ENCODE results near the gene TTLL13. TPM values are rescaled to one million over a fixed set of nuclear protein-coding genes. Genes with fewer than 3 reads are reported as not detected.
"Not testable (repeated sequence)": the region's sequence is repeated elsewhere in the genome, so short reads cannot be mapped to it uniquely, and the experiment has no call there.

TTLL13 gene
- total RNA-seq, 1 donor from 2014 or later: 0.65 TPM

- intact Hi-C loops (cut with micrococcal nuclease): no loop called here
- no peak overlapping the region for H3K4me3 Mint-ChIP-seq
- H3K4me1 Mint-ChIP-seq (ENCODE audit: low read depth): no peaks in the 10 kb centered on the region
- peaks cover 4% of the 10 kb centered on the region for H3K27me3 Mint-ChIP-seq (ENCODE audit: insufficient read depth)
- no peaks in the 10 kb centered on the region for H3K36me3 Mint-ChIP-seq (ENCODE audit: low read depth)
- no peak overlapping the region for H3K27ac Mint-ChIP-seq
- no peaks in the 10 kb centered on the region for H3K9me3 Mint-ChIP-seq
- DNase-seq (ENCODE audit: low spot score): peak; percentile 9
Measured at GRCh38 chr15:90286678-90287077, 37.3 kb downstream of the TTLL13 start.

- Mint-ChIP-seq H3K4me1 (ENCODE audit: low read depth) (no peaks in the 10 kb centered on the region), H3K27ac (no peak overlapping the region), H3K36me3 (ENCODE audit: low read depth) (no peaks in the 10 kb centered on the region), H3K9me3 (no peaks in the 10 kb centered on the region), H3K4me3 (no peak overlapping the region), H3K27me3 (ENCODE audit: insufficient read depth) (peaks cover 4% of the 10 kb centered on the region)
- no peak for DNase-seq (ENCODE audit: low spot score)
- intact Hi-C loops (cut with micrococcal nuclease): no loop called here
Measured at GRCh38 chr15:90287101-90287500, 37.7 kb downstream of the TTLL13 start.

DNA sequence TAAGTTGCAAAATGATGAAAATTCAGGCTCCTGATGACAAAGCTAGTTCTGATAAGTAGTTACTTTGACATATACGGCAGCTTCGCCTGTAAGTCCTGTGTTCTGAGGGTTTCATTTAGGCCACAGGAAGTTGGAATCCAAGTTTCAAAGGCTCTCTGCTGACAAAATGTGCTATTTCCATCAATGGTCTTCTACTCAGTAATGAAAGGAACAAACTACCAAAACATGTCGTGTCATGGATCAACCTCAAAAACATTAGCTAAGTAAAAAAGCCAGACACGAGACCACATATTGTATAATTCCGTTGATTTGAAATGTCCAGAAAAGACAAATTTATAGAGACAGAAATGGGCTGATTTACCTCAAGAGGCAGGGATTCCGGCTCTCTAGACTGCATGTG, 38.6 kb downstream of the TTLL13 start:
- H3K4me3 Mint-ChIP-seq: no peak overlapping the region
- no peak overlapping the region for H3K27ac Mint-ChIP-seq
- peaks cover 2% of the 10 kb centered on the region for H3K27me3 Mint-ChIP-seq (ENCODE audit: insufficient read depth)
- no peaks in the 10 kb centered on the region for H3K4me1 Mint-ChIP-seq (ENCODE audit: low read depth)
- intact Hi-C loops (cut with micrococcal nuclease): no loop called here
- DNase-seq (ENCODE audit: low spot score): no peak
- no peaks in the 10 kb centered on the region for H3K36me3 Mint-ChIP-seq (ENCODE audit: low read depth)
- no peaks in the 10 kb centered on the region for H3K9me3 Mint-ChIP-seq

DNA sequence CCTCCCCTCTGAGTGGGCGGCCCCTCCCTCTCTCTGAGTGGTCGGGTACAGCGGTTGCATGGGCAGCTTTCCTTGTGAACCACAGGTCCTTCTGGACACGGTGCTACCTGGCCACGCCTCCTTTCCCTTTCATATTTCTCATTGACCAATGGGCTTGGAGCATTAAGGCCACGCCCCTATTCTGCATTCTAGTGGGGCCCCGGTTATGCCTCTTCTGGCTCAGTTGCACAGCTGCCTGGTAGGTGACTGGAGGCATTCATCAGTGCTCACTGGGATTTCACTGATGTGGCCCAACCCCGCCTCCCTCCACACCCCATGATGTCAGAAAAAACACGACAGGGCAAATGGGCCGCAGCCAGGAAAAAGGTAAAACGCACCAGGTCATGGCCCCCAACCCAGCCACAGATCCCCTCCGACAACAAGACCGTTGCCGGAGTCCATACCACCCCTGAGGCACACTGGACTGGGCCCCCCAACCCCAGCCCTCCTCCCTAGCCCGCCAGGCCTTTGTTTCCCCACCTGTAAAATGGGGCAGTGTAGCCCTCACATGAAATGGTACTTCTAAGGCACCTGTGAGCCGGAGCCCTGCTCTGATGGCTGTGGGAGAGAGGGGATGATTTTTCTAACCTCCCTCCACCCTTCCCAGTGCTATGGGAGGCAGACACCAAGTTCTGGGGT, 42.5 kb downstream of the TTLL13 start:
- Mint-ChIP-seq H3K36me3 (ENCODE audit: low read depth) (no peaks in the 10 kb centered on the region), H3K27me3 (ENCODE audit: insufficient read depth) (peaks cover 19% of the 10 kb centered on the region), H3K4me1 (ENCODE audit: low read depth) (peaks cover 6% of the 10 kb centered on the region), H3K9me3 (no peaks in the 10 kb centered on the region), H3K27ac (no peak overlapping the region), H3K4me3 (no peak overlapping the region)
- no peak for DNase-seq (ENCODE audit: low spot score)
- intact Hi-C loops (cut with micrococcal nuclease): loop anchor here (2.0 kb wide), 1 partner anchor 15 kb away; no protein-coding TSS in a partner anchor

- intact Hi-C loops (cut with micrococcal nuclease): loop anchor here (1.0 to 2.0 kb wide), 3 partner anchors 8 to 189 kb away; no protein-coding TSS in a partner anchor
- not testable (repeated sequence) for H3K9me3 Mint-ChIP-seq; H3K4me3 Mint-ChIP-seq; H3K36me3 Mint-ChIP-seq (ENCODE audit: low read depth); H3K4me1 Mint-ChIP-seq (ENCODE audit: low read depth); H3K27ac Mint-ChIP-seq
- peaks cover 19% of the 10 kb centered on the region for H3K27me3 Mint-ChIP-seq (ENCODE audit: insufficient read depth)
- peak; percentile 58 for DNase-seq (ENCODE audit: low spot score)
Measured at GRCh38 chr15:90293040-90293810, 43.9 kb downstream of the TTLL13 start.

DNA sequence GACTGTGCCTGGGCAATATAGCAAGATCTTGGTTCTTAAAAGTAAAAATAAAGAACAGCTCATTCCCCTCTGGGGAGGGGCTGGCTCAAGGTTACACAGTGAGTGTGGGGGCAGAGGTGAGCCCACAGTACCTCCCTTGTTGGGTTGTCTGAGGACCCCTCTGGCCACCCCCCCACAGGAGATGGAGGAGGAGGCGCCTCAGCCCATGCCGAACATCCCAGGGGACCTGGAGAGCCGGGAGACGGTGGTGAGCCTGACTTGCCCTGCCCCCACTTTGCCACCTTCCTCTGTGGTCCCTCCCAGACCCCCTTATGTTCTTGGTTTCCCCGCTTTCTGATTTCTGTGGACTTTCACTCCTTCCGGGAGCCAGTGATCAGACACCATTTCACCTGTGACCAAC, 44.8 kb downstream of the TTLL13 start:
- no peaks in the 10 kb centered on the region for H3K9me3 Mint-ChIP-seq
- H3K36me3 Mint-ChIP-seq (ENCODE audit: low read depth): no peaks in the 10 kb centered on the region
- no peak overlapping the region for H3K27ac Mint-ChIP-seq
- H3K4me3 Mint-ChIP-seq: no peak overlapping the region
- intact Hi-C loops (cut with micrococcal nuclease): no loop called here
- peaks cover 21% of the 10 kb centered on the region for H3K27me3 Mint-ChIP-seq (ENCODE audit: insufficient read depth)
- peaks cover 6% of the 10 kb centered on the region for H3K4me1 Mint-ChIP-seq (ENCODE audit: low read depth)
- no peak for DNase-seq (ENCODE audit: low spot score)

GRCh38 chr15:90294601-90295269, 45.4 kb downstream of the TTLL13 start:
- intact Hi-C loops (cut with micrococcal nuclease): no loop called here
- no peak for DNase-seq (ENCODE audit: low spot score)
- H3K4me3 Mint-ChIP-seq: no peak overlapping the region
- peaks cover 23% of the 10 kb centered on the region for H3K27me3 Mint-ChIP-seq (ENCODE audit: insufficient read depth)
- no peak overlapping the region for H3K27ac Mint-ChIP-seq
- H3K9me3 Mint-ChIP-seq: no peaks in the 10 kb centered on the region
- H3K36me3 Mint-ChIP-seq (ENCODE audit: low read depth): no peaks in the 10 kb centered on the region
- peaks cover 6% of the 10 kb centered on the region for H3K4me1 Mint-ChIP-seq (ENCODE audit: low read depth)

- Mint-ChIP-seq H3K27me3 (ENCODE audit: insufficient read depth) (peaks cover 20% of the 10 kb centered on the region), H3K27ac (no peak overlapping the region), H3K9me3 (no peaks in the 10 kb centered on the region), H3K4me3 (no peak overlapping the region), H3K36me3 (ENCODE audit: low read depth) (no peaks in the 10 kb centered on the region), H3K4me1 (ENCODE audit: low read depth) (peaks cover 6% of the 10 kb centered on the region)
- intact Hi-C loops (cut with micrococcal nuclease): no loop called here
- no peak for DNase-seq (ENCODE audit: low spot score)
Measured at GRCh38 chr15:90295270-90295648, 45.9 kb downstream of the TTLL13 start.

GRCh38 chr15:90296316-90296884, 47.0 kb downstream of the TTLL13 start:
- DNase-seq (ENCODE audit: low spot score); H3K27ac Mint-ChIP-seq; H3K36me3 Mint-ChIP-seq (ENCODE audit: low read depth); H3K4me3 Mint-ChIP-seq; H3K9me3 Mint-ChIP-seq; intact Hi-C loops (cut with micrococcal nuclease): not testable (repeated sequence)
- Mint-ChIP-seq H3K27me3 (ENCODE audit: insufficient read depth) (peaks cover 22% of the 10 kb centered on the region), H3K4me1 (ENCODE audit: low read depth) (peaks cover 10% of the 10 kb centered on the region)

DNA sequence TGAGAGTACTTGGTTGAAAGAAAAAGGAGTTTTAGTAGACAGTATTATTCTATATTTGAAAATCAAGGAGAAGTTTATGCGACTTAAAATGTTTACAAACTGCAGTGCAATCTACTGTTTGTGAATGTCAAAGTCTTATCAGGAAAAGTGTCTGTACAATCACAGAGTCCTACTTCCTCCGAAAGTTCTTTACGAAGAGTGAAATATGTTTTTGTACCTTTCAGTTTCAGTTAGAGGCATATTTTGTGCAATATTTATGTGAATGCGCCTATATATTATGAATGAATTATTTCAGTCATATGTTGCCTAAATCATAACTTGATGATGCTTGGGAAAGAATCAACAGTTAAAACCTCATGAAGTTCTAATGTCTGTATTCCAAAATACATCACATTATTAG, 47.7 kb downstream of the TTLL13 start:
- Mint-ChIP-seq H3K27me3 (ENCODE audit: insufficient read depth) (peaks cover 22% of the 10 kb centered on the region), H3K4me1 (ENCODE audit: low read depth) (peaks cover 16% of the 10 kb centered on the region), H3K4me3 (no peak overlapping the region), H3K36me3 (ENCODE audit: low read depth) (no peaks in the 10 kb centered on the region), H3K27ac (no peak overlapping the region), H3K9me3 (no peaks in the 10 kb centered on the region)
- no peak for DNase-seq (ENCODE audit: low spot score)
- intact Hi-C loops (cut with micrococcal nuclease): no loop called here

GRCh38 chr15:90300541-90300940, 51.2 kb downstream of the TTLL13 start:
- DNase-seq (ENCODE audit: low spot score): no peak
- no peaks in the 10 kb centered on the region for H3K9me3 Mint-ChIP-seq
- no peak overlapping the region for H3K4me3 Mint-ChIP-seq
- H3K27ac Mint-ChIP-seq: no peak overlapping the region
- H3K4me1 Mint-ChIP-seq (ENCODE audit: low read depth): peaks cover 24% of the 10 kb centered on the region
- H3K27me3 Mint-ChIP-seq (ENCODE audit: insufficient read depth): peaks cover 12% of the 10 kb centered on the region
- H3K36me3 Mint-ChIP-seq (ENCODE audit: low read depth): no peaks in the 10 kb centered on the region
- intact Hi-C loops (cut with micrococcal nuclease): loop anchor here (10.0 kb wide), 1 partner anchor 406 kb away; the partner anchor contains the start of gene AP3S2

GRCh38 chr15:90300988-90301706, 51.8 kb downstream of the TTLL13 start:
- Mint-ChIP-seq H3K36me3 (ENCODE audit: low read depth) (no peaks in the 10 kb centered on the region), H3K4me3 (no peak overlapping the region), H3K27ac (peak overlapping the region; percentile 61), H3K9me3 (no peaks in the 10 kb centered on the region), H3K4me1 (ENCODE audit: low read depth) (peaks cover 29% of the 10 kb centered on the region), H3K27me3 (ENCODE audit: insufficient read depth) (peaks cover 9% of the 10 kb centered on the region)
- DNase-seq (ENCODE audit: low spot score): peak; percentile 47
- intact Hi-C loops (cut with micrococcal nuclease): loop anchor here (1.0 to 10.0 kb wide), 2 partner anchors 8 to 406 kb away; partner anchors contain the start of gene AP3S2
